NCI-H510A (cell line): ENCODE results near the gene KCNAB1.
"Not testable (repeated sequence)": the region's sequence is repeated elsewhere in the genome, so short reads cannot be mapped to it uniquely, and the experiment has no call there.

Experiments
- DNase-seq: peaks from one replicate; lab custom pipeline; 2025; lab: John Stamatoyannopoulos, UW

KCNAB1 gene

DNA sequence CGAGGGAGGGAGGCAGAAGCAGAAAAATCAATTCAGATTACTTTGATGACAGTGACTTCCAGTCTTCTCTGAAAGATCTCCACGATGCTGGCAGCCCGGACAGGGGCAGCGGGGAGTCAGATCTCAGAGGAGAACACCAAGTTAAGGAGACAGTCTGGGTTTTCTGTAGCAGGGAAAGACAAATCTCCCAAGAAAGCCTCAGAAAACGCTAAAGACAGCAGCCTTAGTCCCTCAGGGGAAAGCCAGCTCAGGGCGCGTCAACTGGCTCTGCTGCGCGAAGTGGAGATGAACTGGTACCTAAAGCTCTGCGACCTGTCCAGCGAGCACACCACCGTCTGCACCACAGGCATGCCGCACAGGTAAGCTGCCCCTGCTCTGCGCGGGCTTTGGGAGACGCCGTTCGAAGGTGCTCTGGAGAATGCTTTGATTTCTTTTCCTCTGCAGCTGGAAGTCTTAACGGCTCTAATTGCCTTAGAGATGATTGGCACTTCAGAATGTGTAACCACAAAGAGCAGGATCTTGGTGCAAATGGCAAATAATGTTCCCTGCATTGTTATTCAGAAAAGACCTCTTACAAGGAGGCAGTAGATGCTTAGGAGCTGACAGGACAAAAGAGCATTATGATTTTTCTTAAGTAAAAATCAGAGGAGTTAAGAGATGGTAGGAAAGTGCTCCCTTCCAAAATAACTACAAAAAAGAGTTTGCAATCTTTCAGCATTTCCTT, at the start of gene KCNAB1:
Gene KCNAB1 (plus strand): TSS at position 51 of the 724 bp plus-strand sequence.
- no peak for DNase-seq

DNA sequence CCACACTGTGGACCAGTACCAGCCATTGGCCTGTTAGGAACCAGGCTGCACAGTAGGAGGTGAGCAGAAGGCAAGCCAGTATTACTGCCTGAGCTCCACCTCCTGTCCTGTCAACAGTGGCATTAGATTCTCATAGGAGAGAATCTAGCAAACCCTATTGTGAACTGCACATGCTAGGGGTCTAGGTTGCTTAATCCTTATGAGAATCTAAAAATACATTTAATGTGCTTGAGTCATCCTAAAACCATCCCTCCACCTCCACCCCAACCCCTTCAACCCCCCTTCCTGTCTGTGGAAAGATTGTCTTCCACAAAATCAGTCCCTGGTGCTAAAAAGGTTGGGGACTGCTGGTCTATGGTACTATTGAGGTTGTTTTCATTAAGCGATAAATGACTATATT, 49.3 kb upstream of the KCNAB1 start:
- DNase-seq, result no peak

GRCh38 chr3:156072950-156073657, 47.3 kb upstream of the KCNAB1 start:
- DNase-seq, result not testable (repeated sequence)

- DNase-seq, result no peak
Observed at GRCh38 chr3:156090126-156090525, 30.3 kb upstream of the KCNAB1 start.

GRCh38 chr3:156093964-156094363, 26.4 kb upstream of the KCNAB1 start:
- DNase-seq, result no peak

GRCh38 chr3:156094391-156094790, 26.0 kb upstream of the KCNAB1 start:
- DNase-seq, result no peak

DNA sequence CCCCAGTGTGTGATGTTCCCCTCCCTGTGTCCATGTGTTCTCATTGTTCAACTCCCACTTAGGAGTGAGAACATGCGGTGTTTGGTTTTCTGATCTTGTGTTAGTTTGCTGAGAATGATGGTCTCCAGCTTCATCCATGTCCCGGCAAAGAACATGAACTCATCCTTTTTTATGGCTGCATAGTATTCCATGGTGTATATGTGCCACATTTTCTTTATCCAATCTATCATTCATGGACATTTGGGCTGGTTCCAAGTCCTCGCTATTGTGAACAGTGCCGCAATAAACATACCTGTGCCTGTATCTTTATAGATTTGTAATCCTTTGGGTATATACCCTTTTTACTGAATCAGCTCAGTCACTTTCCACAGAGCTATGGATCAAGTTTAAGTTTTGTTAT, 24.7 kb upstream of the KCNAB1 start:
- not testable (repeated sequence) for DNase-seq

DNA sequence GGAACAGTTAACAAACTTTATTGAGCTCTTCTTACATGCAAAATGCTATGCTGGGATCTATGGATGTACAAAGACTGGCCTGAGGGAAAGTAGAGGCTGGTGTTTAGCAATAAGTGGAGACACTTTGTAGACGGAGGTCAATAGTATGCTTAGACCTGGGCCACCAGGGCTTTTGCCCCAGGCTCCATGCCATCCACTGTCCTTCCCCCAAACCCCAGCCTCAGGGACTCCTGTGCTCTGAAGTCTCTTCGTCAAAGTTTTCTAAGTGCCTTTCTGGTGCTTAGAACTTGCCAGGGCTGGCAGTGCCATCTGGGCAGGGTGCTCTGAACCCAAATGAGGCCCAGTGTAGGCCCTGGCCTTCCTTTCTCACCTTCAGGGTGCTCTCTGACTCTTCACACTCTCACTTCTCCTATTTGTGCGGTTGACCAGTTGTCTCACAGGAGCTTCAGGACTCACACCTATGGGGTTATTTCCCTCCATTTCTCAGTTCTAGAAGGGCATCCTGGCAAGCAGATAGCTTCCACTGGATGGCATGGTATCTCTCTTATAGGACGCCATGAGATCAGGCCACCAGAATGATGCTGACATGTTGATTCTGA, 21.8 kb upstream of the KCNAB1 start:
- no peak for DNase-seq

DNA sequence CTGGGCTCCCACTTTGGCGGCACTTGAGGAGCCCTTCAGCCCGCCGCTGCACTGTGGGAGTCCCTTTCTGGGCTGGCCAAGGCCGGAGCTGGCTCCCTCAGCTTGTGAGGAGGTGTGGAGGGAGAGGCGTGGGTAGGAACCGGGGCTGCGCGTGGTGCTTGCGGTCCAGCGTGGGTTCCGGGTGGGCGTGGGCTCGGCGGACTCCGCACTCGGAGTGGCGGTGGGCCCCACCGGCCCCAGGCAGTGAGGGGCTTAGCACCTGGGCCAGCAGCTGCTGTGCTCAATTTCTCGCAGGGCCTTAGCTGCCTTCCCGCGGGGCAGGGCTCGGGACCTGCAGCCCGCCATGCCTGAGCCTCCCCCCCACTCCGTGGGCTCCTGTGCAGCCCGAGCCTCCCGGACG, 21.0 kb upstream of the KCNAB1 start:
- not testable (repeated sequence) for DNase-seq

GRCh38 chr3:156099984-156100383, 20.4 kb upstream of the KCNAB1 start:
- DNase-seq, result not testable (repeated sequence)

- DNase-seq, result no peak
Observed at GRCh38 chr3:156102267-156102931, 18.0 kb upstream of the KCNAB1 start.

- DNase-seq, result no peak
Observed at GRCh38 chr3:156106721-156107373, 13.5 kb upstream of the KCNAB1 start.

GRCh38 chr3:156107504-156107903, 12.9 kb upstream of the KCNAB1 start:
- DNase-seq, result no peak

GRCh38 chr3:156108616-156109015, 11.8 kb upstream of the KCNAB1 start:
- no peak for DNase-seq

DNA sequence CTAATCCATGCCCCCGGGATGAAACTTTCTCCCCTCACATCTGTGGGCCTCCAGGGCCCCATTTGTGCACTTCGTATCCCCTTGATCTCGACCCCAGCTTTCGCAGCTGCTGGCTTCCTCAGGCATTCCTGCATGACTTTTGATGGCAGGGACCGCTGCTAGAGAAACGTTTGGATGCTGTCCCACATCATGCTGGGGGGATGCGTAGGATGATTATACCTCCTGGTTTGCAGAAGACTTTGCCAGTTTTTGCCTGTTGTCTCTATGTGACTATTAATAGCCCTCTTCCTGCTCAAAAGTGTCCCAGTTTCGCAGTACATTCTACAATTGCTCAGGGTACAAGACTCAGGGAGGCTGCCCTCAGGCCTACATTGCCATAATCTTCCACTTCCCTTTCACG, 10.4 kb upstream of the KCNAB1 start:
- no peak for DNase-seq

- DNase-seq, result no peak
Observed at GRCh38 chr3:156126467-156126866, 6.1 kb downstream of the KCNAB1 start.

- DNase-seq, result no peak
Observed at GRCh38 chr3:156131241-156131640, 10.9 kb downstream of the KCNAB1 start.

GRCh38 chr3:156131799-156132198, 11.4 kb downstream of the KCNAB1 start:
- no peak for DNase-seq

DNA sequence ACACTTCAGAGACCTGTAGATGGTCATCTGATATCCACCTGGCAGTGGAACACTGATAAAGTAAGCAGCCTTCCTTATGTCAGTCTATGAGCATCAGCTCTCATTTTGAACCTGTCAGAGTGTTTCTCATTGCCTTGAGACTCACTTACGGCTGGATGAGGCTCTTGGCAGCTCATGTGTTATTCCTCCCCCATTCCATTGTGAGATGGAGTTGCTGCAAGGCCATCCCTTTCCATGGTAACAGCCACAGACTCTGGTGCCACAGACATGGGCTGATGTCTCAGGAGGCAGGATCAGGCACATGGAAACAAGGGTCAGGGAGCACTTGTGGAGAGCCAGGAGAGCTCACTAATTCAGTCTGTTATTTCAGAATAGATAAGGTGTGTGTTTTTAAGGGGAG, 11.9 kb downstream of the KCNAB1 start:
- no peak for DNase-seq

- DNase-seq, result no peak
Observed at GRCh38 chr3:156133076-156133475, 12.7 kb downstream of the KCNAB1 start.

GRCh38 chr3:156135921-156136638, 15.7 kb downstream of the KCNAB1 start:
- DNase-seq, result no peak
